ENCODE measurements around the gene CNKSR2. TPM values are rescaled to one million over a fixed set of nuclear protein-coding genes. Genes with fewer than 3 reads are reported as not detected.

Gene CNKSR2
- total RNA-seq, 4 donors from 2014 or later = 4.8 to 20.2 TPM; not detected in 2

DNA sequence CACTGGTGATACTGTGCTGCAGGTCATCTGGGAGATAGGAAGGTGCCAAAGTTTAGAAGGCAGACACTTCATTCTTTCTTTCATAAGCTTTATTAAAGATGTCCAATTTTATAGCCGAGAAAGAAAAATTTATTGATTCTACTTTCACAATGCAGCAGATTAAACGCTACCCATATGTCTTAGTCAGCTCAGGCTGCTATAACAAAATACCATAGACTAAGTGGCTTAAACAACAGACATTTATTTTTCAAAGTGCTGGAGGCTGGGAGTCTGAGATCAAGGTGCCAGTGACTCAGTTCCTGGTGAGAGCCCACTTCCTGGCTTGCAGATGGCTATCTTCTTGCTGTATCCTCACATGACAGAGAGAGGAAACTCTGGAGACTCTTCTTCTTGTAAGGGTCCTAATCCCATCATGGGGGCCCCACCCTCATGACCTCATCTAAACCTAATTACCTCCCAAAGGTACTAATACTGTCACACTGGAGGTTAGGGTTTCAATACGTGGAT is 317.3 kb downstream of the CNKSR2 start:
- Histone ChIP-seq H3K27me3 (no peaks in the 10 kb centered on the region), H3K36me3 (no peaks in the 10 kb centered on the region), H3K9me3 (no peaks in the 10 kb centered on the region), H3K4me3 (no peak overlapping the region), H3K27ac (no peak overlapping the region), H3K4me1 (no peaks in the 10 kb centered on the region)
- intact Hi-C loops (cut with DNase I; ENCODE audit: low total_unique reads) = no loop called here
- no peak for DNase-seq
- TF ChIP-seq POLR2A (IDR thresholded peaks at IDR 0.05) = no peak
- TF ChIP-seq, protein P1, sequence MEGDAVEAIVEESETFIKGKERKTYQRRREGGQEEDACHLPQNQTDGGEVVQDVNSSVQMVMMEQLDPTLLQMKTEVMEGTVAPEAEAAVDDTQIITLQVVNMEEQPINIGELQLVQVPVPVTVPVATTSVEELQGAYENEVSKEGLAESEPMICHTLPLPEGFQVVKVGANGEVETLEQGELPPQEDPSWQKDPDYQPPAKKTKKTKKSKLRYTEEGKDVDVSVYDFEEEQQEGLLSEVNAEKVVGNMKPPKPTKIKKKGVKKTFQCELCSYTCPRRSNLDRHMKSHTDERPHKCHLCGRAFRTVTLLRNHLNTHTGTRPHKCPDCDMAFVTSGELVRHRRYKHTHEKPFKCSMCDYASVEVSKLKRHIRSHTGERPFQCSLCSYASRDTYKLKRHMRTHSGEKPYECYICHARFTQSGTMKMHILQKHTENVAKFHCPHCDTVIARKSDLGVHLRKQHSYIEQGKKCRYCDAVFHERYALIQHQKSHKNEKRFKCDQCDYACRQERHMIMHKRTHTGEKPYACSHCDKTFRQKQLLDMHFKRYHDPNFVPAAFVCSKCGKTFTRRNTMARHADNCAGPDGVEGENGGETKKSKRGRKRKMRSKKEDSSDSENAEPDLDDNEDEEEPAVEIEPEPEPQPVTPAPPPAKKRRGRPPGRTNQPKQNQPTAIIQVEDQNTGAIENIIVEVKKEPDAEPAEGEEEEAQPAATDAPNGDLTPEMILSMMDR (IDR thresholded peaks at IDR 0.05) = no peak

DNA sequence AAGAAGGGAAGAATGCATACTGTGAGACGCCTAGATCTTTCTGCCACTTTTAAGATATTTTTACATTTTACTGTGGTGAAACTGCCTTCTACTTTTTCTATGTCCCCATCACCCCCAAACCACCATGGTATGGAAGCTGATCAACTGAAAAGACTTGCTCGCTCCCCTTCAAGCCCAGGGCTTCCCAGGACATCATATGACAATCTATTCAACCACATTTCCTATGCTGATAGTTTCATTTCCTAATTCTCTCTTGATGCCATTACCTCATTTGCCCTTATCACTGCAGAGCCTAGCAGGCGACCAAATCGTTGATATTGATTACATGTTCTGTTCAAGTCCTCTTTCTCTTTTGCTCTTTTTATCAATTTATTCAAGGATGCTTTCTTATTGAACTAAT is 324.1 kb downstream of the CNKSR2 start:
- DNase-seq = no peak
- TF ChIP-seq POLR2A (IDR thresholded peaks at IDR 0.05) = no peak
- TF ChIP-seq, protein P1 (IDR thresholded peaks at IDR 0.05) = no peak
- H3K4me1 ChIP-seq = no peaks in the 10 kb centered on the region
- no peak overlapping the region for H3K4me3 ChIP-seq
- H3K9me3 ChIP-seq = no peaks in the 10 kb centered on the region
- no peak overlapping the region for H3K27ac ChIP-seq
- no peaks in the 10 kb centered on the region for H3K36me3 ChIP-seq
- intact Hi-C loops (cut with DNase I; ENCODE audit: low total_unique reads) = no loop called here
- H3K27me3 ChIP-seq = no peaks in the 10 kb centered on the region

DNA sequence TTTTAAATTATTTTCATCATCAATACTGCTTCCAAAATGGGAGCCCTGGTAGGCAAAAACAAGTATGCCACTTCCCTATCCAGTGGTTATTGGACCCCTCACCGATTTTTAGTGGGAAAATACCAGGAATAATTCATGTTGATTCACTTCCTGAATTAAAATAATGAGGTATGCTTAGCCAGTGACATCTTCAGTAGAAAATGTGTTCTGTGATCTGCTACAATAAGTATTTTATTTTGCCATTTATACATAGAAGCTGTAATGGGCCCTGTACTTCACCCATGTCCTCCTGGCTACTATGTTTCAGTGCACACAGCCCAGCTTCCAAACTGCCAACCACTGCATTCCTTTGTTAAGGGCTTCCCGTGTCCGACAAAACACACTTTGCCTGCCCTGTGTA is 324.9 kb downstream of the CNKSR2 start:
- no peak overlapping the region for H3K4me3 ChIP-seq
- TF ChIP-seq POLR2A (IDR thresholded peaks at IDR 0.05) = no peak
- TF ChIP-seq, protein P1 (IDR thresholded peaks at IDR 0.05) = no peak
- no peaks in the 10 kb centered on the region for H3K27me3 ChIP-seq
- intact Hi-C loops (cut with DNase I; ENCODE audit: low total_unique reads) = no loop called here
- no peak for DNase-seq
- no peaks in the 10 kb centered on the region for H3K36me3 ChIP-seq
- H3K9me3 ChIP-seq = no peaks in the 10 kb centered on the region
- H3K27ac ChIP-seq = no peak overlapping the region
- no peaks in the 10 kb centered on the region for H3K4me1 ChIP-seq

- Histone ChIP-seq H3K4me1 (no peaks in the 10 kb centered on the region), H3K4me3 (no peak overlapping the region), H3K27me3 (no peaks in the 10 kb centered on the region), H3K36me3 (no peaks in the 10 kb centered on the region), H3K27ac (no peak overlapping the region), H3K9me3 (no peaks in the 10 kb centered on the region)
- intact Hi-C loops (cut with DNase I; ENCODE audit: low total_unique reads) = no loop called here
- TF ChIP-seq, protein P1 (IDR thresholded peaks at IDR 0.05) = no peak
- no peak for TF ChIP-seq POLR2A (IDR thresholded peaks at IDR 0.05)
- no peak for DNase-seq
These were observed 326.1 kb downstream of the CNKSR2 start for GRCh38 chrX:21700275-21700674.

DNA sequence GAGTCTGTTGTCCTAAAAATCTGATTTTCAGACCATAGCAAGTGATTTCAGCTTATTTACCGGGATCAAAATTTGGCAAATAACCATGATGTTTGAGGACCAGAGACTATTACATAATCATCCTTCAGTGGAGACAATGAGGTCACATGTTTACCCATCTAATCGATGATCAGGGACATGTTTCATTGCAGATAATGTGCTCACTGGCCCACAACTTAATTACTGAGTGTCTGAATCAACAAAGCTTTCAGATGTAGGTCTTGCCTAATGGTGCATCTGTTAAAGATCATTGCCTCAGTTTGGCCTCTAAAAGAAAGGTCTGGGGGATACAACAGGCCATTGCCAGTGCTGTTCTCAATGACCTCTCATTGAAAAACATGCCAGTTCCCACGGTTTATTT is 326.7 kb downstream of the CNKSR2 start:
- no peak overlapping the region for H3K27ac ChIP-seq
- no peaks in the 10 kb centered on the region for H3K4me1 ChIP-seq
- no peak for TF ChIP-seq POLR2A (IDR thresholded peaks at IDR 0.05)
- H3K4me3 ChIP-seq = no peak overlapping the region
- H3K9me3 ChIP-seq = no peaks in the 10 kb centered on the region
- H3K36me3 ChIP-seq = no peaks in the 10 kb centered on the region
- intact Hi-C loops (cut with DNase I; ENCODE audit: low total_unique reads) = no loop called here
- DNase-seq = no peak
- H3K27me3 ChIP-seq = no peaks in the 10 kb centered on the region

DNA sequence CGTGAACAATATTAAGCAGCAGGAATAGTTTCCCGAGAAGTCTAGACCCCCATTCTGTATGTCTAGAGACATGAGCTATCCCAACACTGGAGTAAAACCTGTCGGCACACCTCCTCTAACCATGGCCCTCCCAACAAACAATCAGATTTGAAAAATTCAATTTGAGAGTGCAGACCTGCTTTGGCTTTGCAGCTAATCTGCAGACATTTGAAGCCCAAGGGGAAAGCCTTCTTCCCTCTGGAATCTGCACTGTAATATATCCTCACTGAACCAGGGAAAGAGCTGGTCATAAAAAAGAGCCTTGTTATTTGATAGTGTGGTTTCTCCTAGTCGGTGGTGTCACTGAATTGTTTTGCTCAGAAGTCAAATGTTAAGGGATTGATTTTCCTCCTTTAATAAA is 328.5 kb downstream of the CNKSR2 start:
- DNase-seq = no peak
- H3K27me3 ChIP-seq = no peaks in the 10 kb centered on the region
- intact Hi-C loops (cut with DNase I; ENCODE audit: low total_unique reads) = no loop called here
- no peaks in the 10 kb centered on the region for H3K36me3 ChIP-seq
- H3K9me3 ChIP-seq = no peaks in the 10 kb centered on the region
- TF ChIP-seq, protein P1 (IDR thresholded peaks at IDR 0.05) = no peak
- no peak for TF ChIP-seq POLR2A (IDR thresholded peaks at IDR 0.05)
- no peak overlapping the region for H3K27ac ChIP-seq
- H3K4me3 ChIP-seq = no peak overlapping the region
- no peaks in the 10 kb centered on the region for H3K4me1 ChIP-seq

Measured in uterus (tissue), 4 donors.